Choroid plexus epithelial cell (primary cell): Measurements from ENCODE around the gene NUCB1.
"Not testable (repeated sequence)": the region's sequence is repeated elsewhere in the genome, so short reads cannot be mapped to it uniquely, and the experiment has no call there.

Source experiments
- DNase-seq: peaks from one replicate; pipeline ENCODE4 v3.0.0-alpha.2; 2010; ENCODE audit warnings: low read depth
- H3K4me3 ChIP-seq: 2 replicates; pipeline ENCODE4 v1.5.1; 2011; ENCODE audit warnings: low read depth, mild to moderate bottlenecking, control low read depth, low read length, moderate library complexity
- CTCF ChIP-seq: conservative IDR thresholded peaks from 2 replicates; pipeline ENCODE4 v1.5.1; 2011; ENCODE audit warnings: low read depth, mild to moderate bottlenecking, control low read depth, inconsistent platforms, low read length, moderate library complexity

Gene NUCB1

GRCh38 chr19:48900477-48901406, 630 bp downstream of the NUCB1 start:
- TF ChIP-seq CTCF = no peak
- peak; percentile 76 for DNase-seq
- H3K4me3 ChIP-seq = peak overlapping the region; percentile 98

GRCh38 chr19:48902291-48902690, 2.2 kb downstream of the NUCB1 start:
- not testable (repeated sequence) for DNase-seq, H3K4me3 ChIP-seq

- not testable (repeated sequence) for DNase-seq, H3K4me3 ChIP-seq
Observed at GRCh38 chr19:48903788-48904187, 3.7 kb downstream of the NUCB1 start.

GRCh38 chr19:48905664-48906063, 5.6 kb downstream of the NUCB1 start:
- no peak for TF ChIP-seq CTCF
- no peak overlapping the region for H3K4me3 ChIP-seq
- no peak for DNase-seq

- no peak for DNase-seq
- H3K4me3 ChIP-seq = no peak overlapping the region
- no peak for TF ChIP-seq CTCF
Observed at GRCh38 chr19:48906324-48906723, 6.2 kb downstream of the NUCB1 start.

GRCh38 chr19:48907671-48908070, 7.6 kb downstream of the NUCB1 start:
- DNase-seq = no peak
- H3K4me3 ChIP-seq = no peak overlapping the region
- no peak for TF ChIP-seq CTCF

- not testable (repeated sequence) for H3K4me3 ChIP-seq, DNase-seq
Observed at GRCh38 chr19:48909424-48910077, 9.4 kb downstream of the NUCB1 start.

GRCh38 chr19:48910803-48911202, 10.7 kb downstream of the NUCB1 start:
- DNase-seq = no peak
- no peak overlapping the region for H3K4me3 ChIP-seq
- TF ChIP-seq CTCF = no peak
